DND-41 (cell line): ENCODE data around the gene ZNF492.

ENCODE experiments used
- ATAC-seq: fragments of 200-7000 bp; cut with Tn5 transposase; 3 replicates; pipeline ENCODE4 v1.9.1; 2021; ENCODE audit warnings: low read depth; ENCODE audit not compliant: insufficient read depth
- DNase-seq: peaks from one replicate; pipeline ENCODE4 v3.0.0-alpha.2; 2020
- H2AFZ ChIP-seq: 2 replicates; pipeline ENCODE4 v1.6.0; 2012; ENCODE audit warnings: low read depth, low read length
- H3K27ac ChIP-seq: 2 replicates; pipeline ENCODE4 v1.5.1; 2012; ENCODE audit warnings: low read length, inconsistent platforms
- H3K27me3 ChIP-seq: fragments of 200-600 bp; sonication (generic); 2 replicates; pipeline ENCODE4 v1.6.0; 2012; ENCODE audit warnings: low read length, mild to moderate bottlenecking, inconsistent platforms; ENCODE audit not compliant: insufficient read depth, poor library complexity
- H3K36me3 ChIP-seq: 2 replicates; pipeline ENCODE4 v1.5.1; 2012; ENCODE audit warnings: low read length, inconsistent platforms; ENCODE audit not compliant: insufficient read depth
- H3K4me1 ChIP-seq: 2 replicates; pipeline ENCODE4 v1.5.1; 2012; ENCODE audit warnings: mild to moderate bottlenecking, low read length; ENCODE audit not compliant: insufficient read depth
- H3K4me2 ChIP-seq: 2 replicates; pipeline ENCODE4 v1.6.0; 2012; ENCODE audit warnings: mild to moderate bottlenecking, moderate library complexity, low read length, inconsistent platforms; ENCODE audit not compliant: insufficient read depth
- H3K4me3 ChIP-seq, 2 experiments: fragments of 200-600 bp in 1 of 2; shearing (Covaris generic) in 1 of 2; 2 replicates each; pipeline ENCODE4 v1.5.1; 2012 to 2016; ENCODE audit warnings: inconsistent platforms in 2 of 2, low read length in 2 of 2, mild to moderate bottlenecking in 2 of 2, low read depth in 1 of 2, moderate library complexity in 1 of 2
- H3K79me2 ChIP-seq: 2 replicates; pipeline ENCODE4 v1.6.0; 2012; ENCODE audit warnings: low read length, inconsistent platforms; ENCODE audit not compliant: insufficient read depth
- H3K9ac ChIP-seq: 2 replicates; pipeline ENCODE4 v1.6.0; 2012; ENCODE audit warnings: low read depth, mild to moderate bottlenecking, inconsistent platforms, low read length, moderate library complexity
- H3K9me3 ChIP-seq: 2 replicates; pipeline ENCODE4 v1.5.1; 2012; ENCODE audit warnings: low read length, moderate library complexity, mild to moderate bottlenecking, inconsistent platforms; ENCODE audit not compliant: insufficient read depth, severe bottlenecking
- H4K20me1 ChIP-seq: 2 replicates; pipeline ENCODE4 v1.6.0; 2012; ENCODE audit warnings: low read length; ENCODE audit not compliant: insufficient read depth
- CTCF ChIP-seq: IDR thresholded peaks from 2 replicates; pipeline ENCODE4 v1.5.1; 2012; ENCODE audit warnings: borderline replicate concordance, low read length, moderate library complexity, mild to moderate bottlenecking; ENCODE audit not compliant: poor library complexity, severe bottlenecking; ENCODE audit errors: extremely low read depth
- EZH2 ChIP-seq: IDR thresholded peaks from 3 replicates; pipeline ENCODE4 v1.6.1; 2012; ENCODE audit warnings: borderline replicate concordance, low read depth, mild to moderate bottlenecking, moderate library complexity, low read length, inconsistent platforms; ENCODE audit not compliant: severe bottlenecking

ZNF492 gene

GRCh38 chr19:22708983-22709382 is 74.9 kb downstream of the ZNF492 start:
- H2AFZ ChIP-seq, result no peak overlapping the region
- H3K27ac ChIP-seq, result no peak overlapping the region
- no peaks in the 10 kb centered on the region for H3K79me2 ChIP-seq
- H3K4me3 ChIP-seq, result no peak overlapping the region
- no peak for ATAC-seq
- H3K4me2 ChIP-seq, result no peak overlapping the region
- H3K4me1 ChIP-seq, result no peaks in the 10 kb centered on the region
- no peak overlapping the region for H3K9ac ChIP-seq
- H3K27me3 ChIP-seq, result no peaks in the 10 kb centered on the region
- no peaks in the 10 kb centered on the region for H3K36me3 ChIP-seq
- DNase-seq, result no peak
- H3K9me3 ChIP-seq, result peaks cover 8% of the 10 kb centered on the region
- no peaks in the 10 kb centered on the region for H4K20me1 ChIP-seq
- no peak for TF ChIP-seq EZH2
- no peak for TF ChIP-seq CTCF
